Middle frontal gyrus (tissue), 1 donor: ENCODE results near the gene LAPTM5.

Experiments used
- DNase-seq: peaks from one replicate; pipeline ENCODE4 v3.0.0-alpha.2; 2015; ENCODE audit warnings: low spot score; ENCODE audit errors: extremely low spot score

Gene LAPTM5

GRCh38 chr1:30718636-30719405, 38.8 kb downstream of the LAPTM5 start:
- peak; percentile 91 for DNase-seq

GRCh38 chr1:30718091-30718635, 39.4 kb downstream of the LAPTM5 start:
- DNase-seq, result peak; percentile 92

DNA sequence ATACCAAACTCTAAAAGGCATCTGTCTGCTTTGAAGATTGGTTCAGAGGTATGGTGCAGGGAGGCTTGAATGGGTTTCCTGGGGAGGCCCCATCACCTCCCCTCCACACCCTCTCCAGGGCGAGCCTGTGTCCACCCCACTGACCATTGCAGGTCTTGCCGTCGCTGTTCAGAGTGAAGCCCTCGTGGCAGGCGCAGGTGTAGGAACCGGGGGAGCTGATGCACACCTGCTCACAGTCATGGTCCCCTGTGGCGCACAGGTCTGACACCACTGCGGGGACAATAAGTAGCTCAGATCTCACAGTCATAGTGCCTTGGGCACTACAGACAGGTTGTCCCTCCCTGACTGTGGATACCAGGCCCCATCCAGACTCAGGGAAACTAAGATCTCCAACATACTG, 40.9 kb downstream of the LAPTM5 start:
- DNase-seq, result no peak

DNA sequence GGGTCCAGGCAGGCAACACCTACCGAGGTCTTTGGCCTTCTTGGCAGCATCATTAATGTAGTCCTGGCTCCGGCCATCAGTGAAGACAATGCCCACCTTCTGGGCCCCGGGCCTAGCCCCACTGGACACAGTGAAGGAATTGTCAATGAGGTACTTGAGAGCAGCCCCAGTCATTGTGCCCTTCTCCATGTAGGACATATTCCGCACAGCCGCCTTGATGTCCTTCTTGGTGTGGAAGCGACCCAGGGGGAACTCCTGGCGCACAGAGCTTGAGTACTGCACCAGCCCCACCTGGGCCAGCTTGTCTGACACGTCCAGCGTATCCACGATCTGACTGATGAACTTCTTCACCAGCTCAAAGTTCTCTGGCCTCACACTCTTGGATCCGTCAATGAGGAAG, 41.7 kb downstream of the LAPTM5 start:
- no peak for DNase-seq

DNA sequence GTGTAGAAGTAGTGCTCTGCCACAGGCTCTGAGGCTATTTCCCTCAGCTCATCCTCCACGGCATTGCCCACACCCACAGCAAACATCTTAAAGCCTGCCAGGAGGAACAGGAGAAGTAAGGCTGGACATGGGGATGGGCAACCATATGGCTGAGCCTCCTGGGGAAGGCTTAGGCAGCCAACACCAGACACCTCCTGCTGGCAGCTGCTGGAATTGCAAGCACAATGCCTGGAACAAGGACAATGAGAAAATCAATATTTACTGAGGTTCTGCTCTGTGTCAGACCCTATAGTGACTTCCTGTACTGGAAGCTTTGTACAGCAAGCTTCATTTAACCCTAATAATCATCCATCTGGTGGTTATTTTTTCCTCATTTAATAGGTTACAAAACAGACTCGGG, 42.4 kb downstream of the LAPTM5 start:
- no peak for DNase-seq

DNA sequence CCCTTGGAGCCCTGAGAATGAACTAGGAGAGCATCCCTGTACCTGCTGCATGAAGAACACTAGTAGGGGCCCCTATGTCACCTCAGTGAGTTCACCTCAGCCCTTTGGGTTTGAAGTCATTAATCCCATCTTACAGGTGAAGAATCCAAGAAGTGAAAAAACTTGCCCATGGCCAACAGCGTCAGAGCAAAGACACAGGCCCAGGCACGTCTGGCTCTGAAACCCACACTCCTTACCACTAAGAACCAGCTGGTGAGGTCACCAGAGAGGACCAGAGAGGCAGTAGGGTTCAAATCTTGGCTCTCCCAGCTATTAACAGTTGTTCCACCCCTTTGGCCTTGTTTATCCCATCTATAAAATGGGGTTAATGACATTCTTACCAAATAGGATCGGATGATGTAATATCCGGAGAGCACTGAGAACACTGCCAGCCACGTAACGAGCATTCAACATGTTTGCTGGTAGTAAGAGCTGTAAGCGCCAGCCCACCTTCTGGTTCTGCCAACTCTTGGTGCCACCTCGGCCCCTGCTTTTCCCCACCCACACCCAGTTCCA, 43.0 kb downstream of the LAPTM5 start:
- DNase-seq, result no peak

DNA sequence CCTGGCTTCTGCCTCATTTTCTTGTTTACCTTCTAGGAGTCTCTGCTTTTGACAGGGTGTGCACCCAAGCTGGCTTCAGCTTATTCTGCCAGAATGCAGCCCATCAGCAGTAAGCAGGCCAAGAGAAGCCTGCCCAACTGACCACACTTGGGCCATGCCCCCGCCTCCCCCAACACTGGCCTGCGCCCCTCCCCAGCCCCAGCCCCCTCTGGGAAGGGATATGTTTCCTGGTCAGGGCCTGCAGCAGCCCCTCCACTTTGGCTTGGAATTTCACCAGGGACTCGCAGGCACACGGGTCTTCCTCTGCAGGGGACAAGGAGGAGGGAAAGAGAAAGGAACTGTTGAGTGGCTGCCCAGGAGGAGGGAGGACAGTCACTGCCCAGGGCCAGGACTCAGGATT, 43.5 kb downstream of the LAPTM5 start:
- no peak for DNase-seq

DNA sequence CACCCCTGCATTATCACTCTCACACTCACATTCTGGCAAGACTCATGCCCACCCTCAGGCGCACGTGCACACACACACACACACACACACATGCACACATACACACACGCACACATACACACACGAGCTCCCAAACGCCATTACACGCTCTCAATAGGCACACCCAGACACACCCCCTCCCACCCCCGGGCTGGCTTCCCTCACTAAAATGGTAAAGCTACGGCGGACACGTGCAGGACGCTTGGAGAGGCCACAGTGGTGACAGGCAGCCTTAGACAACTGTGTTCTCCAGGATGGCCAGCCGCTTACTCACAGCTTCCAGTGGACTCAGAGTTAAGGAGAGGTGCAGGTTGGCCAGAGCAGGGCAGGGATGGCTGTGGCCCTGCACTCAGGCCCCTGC, 44.3 kb downstream of the LAPTM5 start:
- no peak for DNase-seq

GRCh38 chr1:30712583-30712982, 45.0 kb downstream of the LAPTM5 start:
- DNase-seq, result no peak

DNA sequence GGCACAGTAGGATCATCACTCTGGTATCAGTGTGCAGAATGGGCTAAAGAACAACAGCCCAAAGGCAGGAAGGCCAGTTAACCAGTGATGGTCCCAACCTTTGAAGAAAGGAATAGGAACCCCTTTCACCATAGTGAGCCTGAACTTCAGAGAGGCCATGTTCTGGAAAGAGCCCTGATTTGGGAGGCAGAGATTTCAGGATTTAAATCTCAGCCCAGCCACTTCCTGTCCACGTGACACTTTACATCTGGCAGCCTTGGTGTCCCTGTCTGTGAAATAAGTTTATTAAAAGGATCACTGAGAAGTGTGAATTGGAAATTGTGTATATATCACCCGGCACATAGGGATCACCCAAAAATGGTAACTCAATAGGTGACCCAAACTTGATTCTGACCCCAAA, 47.2 kb downstream of the LAPTM5 start:
- no peak for DNase-seq

- DNase-seq, result no peak
Observed at GRCh38 chr1:30708361-30708728, 49.2 kb downstream of the LAPTM5 start.

- DNase-seq, result peak; percentile 70
Observed at GRCh38 chr1:30707412-30708360, 49.9 kb downstream of the LAPTM5 start.

DNA sequence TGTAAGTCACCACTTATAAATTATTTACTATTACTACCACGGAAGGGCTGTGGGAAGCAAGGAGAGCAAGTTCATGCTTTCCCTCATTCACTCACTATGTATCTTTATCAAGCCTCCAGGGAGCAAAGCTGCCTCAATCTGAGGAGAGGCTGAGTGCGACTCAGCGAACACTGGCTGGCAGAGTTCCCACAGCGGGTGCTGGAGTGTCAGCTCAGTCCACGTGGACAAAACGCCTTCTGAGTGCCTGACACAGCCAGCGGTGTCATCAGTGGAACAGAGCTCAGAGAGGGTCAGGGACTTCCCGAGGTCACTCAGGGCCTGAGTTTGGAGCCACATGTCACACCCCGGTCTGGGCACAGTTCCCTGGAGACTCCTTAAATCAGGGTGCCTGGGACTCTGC, 51.0 kb downstream of the LAPTM5 start:
- DNase-seq, result no peak

DNA sequence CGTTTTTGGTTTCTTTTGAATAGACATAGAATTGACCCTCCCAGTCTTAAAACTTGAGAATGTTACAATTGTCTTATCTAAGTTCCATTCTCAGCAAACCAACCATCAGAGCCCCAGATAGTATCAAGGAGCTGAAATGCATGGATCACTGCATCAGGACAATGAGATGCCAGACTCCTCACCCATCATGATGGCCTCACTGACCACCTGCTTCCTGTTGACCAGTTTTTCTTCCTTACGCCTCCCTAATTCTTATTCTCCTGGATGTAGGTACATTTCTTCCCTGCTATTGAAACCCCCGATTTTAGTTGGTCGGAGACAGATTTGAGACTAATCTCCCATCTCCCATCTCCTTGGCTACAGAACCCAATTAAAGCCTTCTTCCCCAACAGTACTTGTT, 51.9 kb downstream of the LAPTM5 start:
- DNase-seq, result no peak

DNA sequence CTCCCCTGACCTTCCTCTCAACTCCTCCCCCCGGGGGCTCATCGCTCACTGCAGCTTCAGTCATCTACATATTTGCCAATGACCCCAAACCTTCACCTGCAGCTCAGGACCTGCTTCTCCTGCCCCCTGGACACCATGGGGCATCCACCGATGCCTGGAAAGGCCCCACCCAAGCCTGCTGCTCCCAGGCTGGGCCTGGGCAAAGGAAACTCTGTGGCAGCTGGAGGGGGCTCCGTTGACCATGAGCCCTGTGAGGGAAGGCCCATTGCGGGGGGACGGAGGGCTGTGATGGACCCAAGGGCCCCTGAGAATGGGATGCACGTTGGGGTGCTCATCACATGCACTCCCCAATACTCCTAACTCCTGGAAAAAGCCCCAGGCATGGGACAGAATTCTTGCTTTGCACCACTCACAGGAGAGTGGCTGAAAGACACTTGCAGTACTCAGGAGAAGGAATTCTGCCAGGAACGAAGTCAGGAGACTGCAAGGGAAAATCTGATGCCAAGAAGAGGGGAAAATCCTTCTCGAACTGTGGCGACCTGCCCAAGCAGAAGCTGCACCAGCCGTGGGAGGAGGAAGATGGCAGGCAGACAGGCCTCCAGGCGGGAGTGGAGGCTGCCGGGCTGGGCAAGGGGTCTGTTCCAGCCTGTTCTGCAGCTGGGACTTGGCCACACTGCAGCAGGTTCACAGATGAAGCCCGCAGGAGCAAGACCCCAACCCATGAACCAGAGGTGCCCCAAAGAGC, 52.6 kb downstream of the LAPTM5 start:
- DNase-seq, result peak; percentile 38

- DNase-seq, result no peak
Observed at GRCh38 chr1:30704271-30704670, 53.3 kb downstream of the LAPTM5 start.

GRCh38 chr1:30702823-30703222, 54.8 kb downstream of the LAPTM5 start:
- DNase-seq, result no peak

- no peak for DNase-seq
Observed at GRCh38 chr1:30701258-30701633, 56.3 kb downstream of the LAPTM5 start.

DNA sequence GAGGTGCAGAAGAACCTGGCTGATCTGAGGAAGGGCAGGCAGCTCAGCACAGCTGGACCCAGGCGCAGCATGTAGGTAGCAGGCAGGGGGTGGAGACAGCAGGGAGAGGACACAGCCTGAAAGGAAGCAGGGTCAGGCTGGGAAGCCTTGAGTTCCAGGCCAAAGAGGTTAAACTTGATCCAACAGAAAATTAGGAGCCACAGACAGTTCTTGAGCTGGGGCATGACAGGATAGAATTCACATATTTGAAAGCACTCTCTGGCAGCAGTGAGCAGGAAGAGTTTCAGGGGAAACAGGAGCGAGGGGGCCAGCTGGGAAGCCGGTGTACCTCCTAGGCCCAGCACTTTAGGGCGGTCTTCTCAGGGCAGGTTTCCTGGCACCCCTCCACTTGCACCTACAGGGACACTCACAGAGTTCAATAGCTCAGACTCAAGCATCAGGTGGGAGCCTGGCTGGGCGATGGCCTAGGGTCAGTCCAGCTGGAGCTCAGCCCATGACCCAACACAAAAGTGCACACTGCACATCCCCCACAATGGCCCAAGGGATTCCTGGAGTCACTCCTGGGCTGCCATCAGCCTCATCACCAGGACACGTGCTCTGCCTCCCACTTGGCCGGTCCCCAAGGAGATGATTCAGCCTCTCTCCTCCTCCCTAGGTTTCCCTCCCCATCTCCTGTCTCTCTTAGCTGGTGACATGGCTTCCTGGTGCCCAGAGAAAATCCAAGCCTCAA, 56.9 kb downstream of the LAPTM5 start:
- no peak for DNase-seq

DNA sequence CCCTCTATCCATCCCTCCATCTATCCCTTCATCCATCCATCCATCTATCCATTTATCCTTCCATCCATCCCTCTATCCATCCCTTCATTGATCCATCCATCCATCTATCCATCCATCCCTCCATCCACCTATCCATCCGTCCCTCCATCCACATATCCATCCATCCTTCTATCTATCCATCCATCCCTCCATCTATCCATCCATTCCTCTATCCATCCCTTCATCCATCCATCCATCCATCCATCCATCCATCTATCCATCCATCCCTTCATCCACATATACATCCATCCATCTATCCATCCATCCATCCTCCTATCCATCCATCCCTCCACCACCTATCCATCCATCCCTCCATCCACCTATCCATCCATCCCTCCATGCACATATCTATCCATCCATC, 57.8 kb downstream of the LAPTM5 start:
- DNase-seq, result no peak
